Kidney (tissue), 14 donors: ENCODE data around the gene PPY. TPM values are rescaled to one million over a fixed set of nuclear protein-coding genes. Genes with fewer than 3 reads are reported as not detected.
A peak's percentile ranks its signal among the peaks of the same experiment; 100 is the strongest.

ENCODE experiments used
- DNase-seq, 5 donors: peaks; one replicate each; pipeline ENCODE4 v3.0.0-alpha.2; 2013 to 2020
- FAIRE-seq: peaks from 2 replicates; lab custom pipeline; 2012; peaks lifted over from hg19 to GRCh38; lab: Jason Lieb, UNC
- H3K27ac ChIP-seq, 2 donors: one replicate each; pipeline ENCODE4 v1.7.0; 2013; ENCODE audit warnings: low read depth in 2 of 2, low read length in 2 of 2, inconsistent platforms in 1 of 2
- H3K27me3 ChIP-seq: one replicate; pipeline ENCODE4 v1.7.1; 2013; ENCODE audit warnings: low read length, inconsistent platforms; ENCODE audit not compliant: control insufficient read depth, insufficient read depth
- H3K36me3 ChIP-seq, 3 donors: one replicate each; pipeline versions ENCODE4 v1.7.0 to v1.7.1; 2013; ENCODE audit warnings: low read length in 3 of 3, control low read depth in 1 of 3, inconsistent platforms in 1 of 3; ENCODE audit not compliant: insufficient read depth in 3 of 3, control insufficient read depth in 2 of 3
- H3K4me1 ChIP-seq, 3 donors: one replicate each; pipeline versions ENCODE4 v1.7.0 to v1.7.1; 2013; ENCODE audit warnings: low read length in 3 of 3, inconsistent platforms in 1 of 3, low read depth in 1 of 3; ENCODE audit not compliant: control insufficient read depth in 2 of 3, insufficient read depth in 2 of 3
- H3K4me3 ChIP-seq, 3 donors: one replicate each; pipeline versions ENCODE4 v1.7.0 to v1.8.1; 2013; ENCODE audit warnings: low read length in 3 of 3, control low read depth in 1 of 3, inconsistent platforms in 1 of 3
- H3K9ac ChIP-seq, 3 donors: one replicate each; pipeline versions ENCODE4 v1.7.0 to v1.7.1; 2013; ENCODE audit warnings: low read length in 3 of 3, control low read depth in 1 of 3, inconsistent platforms in 1 of 3
- H3K9me3 ChIP-seq, 3 donors: one replicate each; pipeline versions ENCODE4 v1.7.0 to v1.7.1; 2013; ENCODE audit warnings: low read length in 3 of 3, control low read depth in 1 of 3, inconsistent platforms in 1 of 3; ENCODE audit not compliant: control insufficient read depth in 2 of 3, insufficient read depth in 1 of 3
- intact Hi-C: fragments of 100-400 bp; cut with DNase I; formaldehyde crosslinking; loops from one replicate; pipeline ENCODE4 v1.11.1; 2022
- polyA plus RNA-seq: library from polyadenylated mRNA; stranded (reverse); fragments of 350-450 nt; fragmentation: Illumina TruSeq; extraction: RNeasy Lipid Tissue Mini Kit (QIAGEN cat#74804); gene quantifications from one replicate; pipeline ENCODE4 v1.2.3, GENCODE V29; 2014; ENCODE audit warnings: low read depth, low replicate concordance; ENCODE audit not compliant: insufficient read depth
- total RNA-seq: library from RNA; stranded (reverse); fragmentation: NEBNext Ultra II Directional; extraction: Animal tissue kit (Norgen Biotek cat#: 25700); gene quantifications from one replicate; pipeline ENCODE4 v1.2.1, GENCODE V29; 2021
- TF ChIP-seq, protein P1 (sequence below): IDR thresholded peaks from 3 replicates; pipeline ENCODE4 v1.5.1; 2012; ENCODE audit warnings: mild to moderate bottlenecking, moderate library complexity, borderline replicate concordance; ENCODE audit not compliant: insufficient read depth; ENCODE audit errors: extremely low read depth
- donor health status: control.
- donor health status: control.
- donor health status: control.
- donor health status: control.
- donor health status: control.
- donor health status: DM: yes; HTN: yes; CAD: no.
- donor health status: Normal renal cell carcinoma (clear cell type).

The PPY gene
- total and polyA plus RNA-seq, 2 donors from 2014 or later: not detected

- H3K27ac ChIP-seq: no peak overlapping the region
- TF ChIP-seq, protein P1, sequence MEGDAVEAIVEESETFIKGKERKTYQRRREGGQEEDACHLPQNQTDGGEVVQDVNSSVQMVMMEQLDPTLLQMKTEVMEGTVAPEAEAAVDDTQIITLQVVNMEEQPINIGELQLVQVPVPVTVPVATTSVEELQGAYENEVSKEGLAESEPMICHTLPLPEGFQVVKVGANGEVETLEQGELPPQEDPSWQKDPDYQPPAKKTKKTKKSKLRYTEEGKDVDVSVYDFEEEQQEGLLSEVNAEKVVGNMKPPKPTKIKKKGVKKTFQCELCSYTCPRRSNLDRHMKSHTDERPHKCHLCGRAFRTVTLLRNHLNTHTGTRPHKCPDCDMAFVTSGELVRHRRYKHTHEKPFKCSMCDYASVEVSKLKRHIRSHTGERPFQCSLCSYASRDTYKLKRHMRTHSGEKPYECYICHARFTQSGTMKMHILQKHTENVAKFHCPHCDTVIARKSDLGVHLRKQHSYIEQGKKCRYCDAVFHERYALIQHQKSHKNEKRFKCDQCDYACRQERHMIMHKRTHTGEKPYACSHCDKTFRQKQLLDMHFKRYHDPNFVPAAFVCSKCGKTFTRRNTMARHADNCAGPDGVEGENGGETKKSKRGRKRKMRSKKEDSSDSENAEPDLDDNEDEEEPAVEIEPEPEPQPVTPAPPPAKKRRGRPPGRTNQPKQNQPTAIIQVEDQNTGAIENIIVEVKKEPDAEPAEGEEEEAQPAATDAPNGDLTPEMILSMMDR: no peak
- FAIRE-seq: no peak
- intact Hi-C loops: no loop called here
- H3K4me3 ChIP-seq: no peak overlapping the region
- no peaks in the 10 kb centered on the region for H3K9me3 ChIP-seq
- peaks cover 5% of the 10 kb centered on the region for H3K27me3 ChIP-seq
- no peak overlapping the region for H3K9ac ChIP-seq
- DNase-seq: no peak
- H3K36me3 ChIP-seq: no peaks in the 10 kb centered on the region
- H3K4me1 ChIP-seq: peaks cover 0 to 6% (median 0%) of the 10 kb centered on the region in 3 donors
Measured at GRCh38 chr17:43983196-43983514, 40.9 kb upstream of the PPY start.

GRCh38 chr17:43982171-43982570, 39.9 kb upstream of the PPY start:
- no peaks in the 10 kb centered on the region for H3K9me3 ChIP-seq
- intact Hi-C loops: no loop called here
- no peak overlapping the region for H3K27ac ChIP-seq
- FAIRE-seq: no peak
- H3K9ac ChIP-seq: no peak overlapping the region
- peaks cover 0 to 6% (median 0%) of the 10 kb centered on the region in 3 donors for H3K4me1 ChIP-seq
- TF ChIP-seq, protein P1: no peak
- H3K27me3 ChIP-seq: peaks cover 5% of the 10 kb centered on the region
- no peaks in the 10 kb centered on the region for H3K36me3 ChIP-seq
- no peak overlapping the region for H3K4me3 ChIP-seq
- DNase-seq: no peak

- TF ChIP-seq, protein P1: no peak
- intact Hi-C loops: no loop called here
- Histone ChIP-seq H3K4me1 (peaks cover 0 to 6% (median 0%) of the 10 kb centered on the region in 3 donors), H3K9me3 (no peaks in the 10 kb centered on the region), H3K27me3 (peaks cover 5% of the 10 kb centered on the region), H3K27ac (no peak overlapping the region), H3K9ac (no peak overlapping the region), H3K4me3 (no peak overlapping the region), H3K36me3 (no peaks in the 10 kb centered on the region)
- FAIRE-seq (no peak), DNase-seq (peak in 1 of 5 donors; percentile 6)
Measured at GRCh38 chr17:43979671-43980070, 37.4 kb upstream of the PPY start.

GRCh38 chr17:43979011-43979410, 36.7 kb upstream of the PPY start:
- FAIRE-seq: no peak
- intact Hi-C loops: no loop called here
- H3K4me3 ChIP-seq: no peak overlapping the region
- DNase-seq: peak in 1 of 5 donors; percentile 4
- H3K36me3 ChIP-seq: no peaks in the 10 kb centered on the region
- peaks cover 0 to 4% (median 0%) of the 10 kb centered on the region in 3 donors for H3K4me1 ChIP-seq
- H3K9me3 ChIP-seq: no peaks in the 10 kb centered on the region
- no peak overlapping the region for H3K27ac ChIP-seq
- TF ChIP-seq, protein P1: no peak
- H3K27me3 ChIP-seq: peaks cover 3% of the 10 kb centered on the region
- H3K9ac ChIP-seq: no peak overlapping the region
